GM21381 (cell line): ENCODE measurements around the gene NUF2.

Experiments used
- ATAC-seq: cut with Tn5 transposase; IDR thresholded peaks from one replicate; pipeline ENCODE4 v1.9.1; 2021; ENCODE audit warnings: mild to moderate bottlenecking, moderate library complexity; ENCODE audit not compliant: unreplicated experiment

Gene NUF2

DNA sequence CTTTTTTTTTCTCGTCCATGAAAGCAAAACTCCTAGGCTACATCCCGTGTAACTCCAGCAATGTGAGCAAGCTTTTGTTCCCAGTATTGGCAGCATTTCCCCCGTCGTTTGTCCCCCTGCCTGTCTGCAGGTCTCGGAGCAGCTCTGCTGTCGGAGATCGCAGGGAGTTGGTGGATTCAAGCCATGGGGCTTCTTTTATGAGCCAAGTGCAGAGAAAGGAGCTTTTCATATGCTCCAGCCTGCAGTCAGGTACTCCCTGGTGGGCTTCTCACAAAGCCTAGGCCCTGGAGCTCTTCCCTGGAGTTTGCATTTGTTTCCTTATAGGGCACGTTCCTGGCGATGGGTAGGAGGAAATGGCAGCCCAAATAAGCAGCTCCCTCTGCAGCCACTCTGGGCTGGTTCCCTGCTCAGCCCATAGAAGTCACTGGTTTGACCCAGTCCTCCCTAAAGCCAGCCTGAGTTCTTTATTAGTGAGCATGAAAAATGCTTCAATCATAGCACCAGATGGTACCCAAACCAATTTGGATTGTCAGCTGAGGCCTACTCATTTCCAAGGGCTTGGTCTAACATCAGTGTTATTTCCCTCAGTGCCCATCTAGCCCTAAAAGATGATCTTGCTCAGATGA, 78.3 kb downstream of the NUF2 start:
- no peak for ATAC-seq

DNA sequence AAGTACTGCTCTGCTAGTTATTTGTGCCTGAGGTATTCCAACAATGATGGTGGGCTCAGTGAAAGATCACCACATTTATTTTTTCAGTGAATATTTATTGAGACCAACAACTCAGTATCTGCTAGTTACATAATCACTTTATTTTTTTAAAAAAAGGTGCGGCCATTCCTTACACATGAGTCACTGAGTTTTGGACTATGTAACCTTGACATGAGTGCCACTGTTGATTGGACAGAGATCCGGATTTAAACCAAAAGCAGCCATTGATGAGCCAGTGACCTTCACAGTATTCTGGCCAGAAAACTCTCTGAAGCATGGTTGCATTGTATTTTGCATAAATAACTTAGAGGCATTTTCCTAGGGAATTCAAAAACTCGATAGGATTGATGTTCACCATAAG, 79.5 kb downstream of the NUF2 start:
- ATAC-seq: no peak
